B cell (primary cell): ENCODE measurements around the gene CDH12. TPM values are rescaled to one million over a fixed set of nuclear protein-coding genes. Genes with fewer than 3 reads are reported as not detected.

Source experiments
- ATAC-seq: fragments of 200-7000 bp; cut with Tn5 transposase; one replicate; pipeline ENCODE4 v1.10.0; 2021; ENCODE audit warnings: low read depth, mild to moderate bottlenecking, moderate number of reproducible peaks, moderate library complexity
- CTCF ChIA-PET: fragments of 350-600 bp; sonication (Branson Sonifier 250); formaldehyde crosslinking; loops from one replicate; lab custom pipeline; 2021; ENCODE audit warnings: antibody characterized with exemption, inconsistent platforms; lab: Charles Lee
- POLR2A ChIA-PET: fragments of 350-600 bp; sonication (Branson Sonifier 250); formaldehyde crosslinking; loops from one replicate; lab custom pipeline; 2021; ENCODE audit warnings: antibody characterized with exemption; lab: Charles Lee
- DNase-seq: peaks from one replicate; pipeline ENCODE4 v3.0.0; 2013
- H2AFZ ChIP-seq: 2 replicates; pipeline ENCODE4 v1.6.1; 2012; ENCODE audit warnings: mild to moderate bottlenecking, low read depth, low read length; ENCODE audit not compliant: insufficient read depth, poor library complexity, severe bottlenecking
- H3K27ac ChIP-seq, 2 donors: 1 replicate in 1 of 2; 2 replicates in 1 of 2; pipeline ENCODE4 v1.5.1; 2012 to 2013; ENCODE audit warnings: low read length in 2 of 2, mild to moderate bottlenecking in 2 of 2, moderate library complexity in 1 of 2
- H3K27me3 ChIP-seq, 4 experiments: fragments of 200-600 bp in 1 of 4; sonication (generic) in 1 of 4; replicated peaks in 1 of 4; 1 replicate in 2 of 4; 2 replicates in 2 of 4; pipeline versions ENCODE4 v1.6.1 to v1.7.0; 2013 to 2016; ENCODE audit warnings: low read length in 3 of 4, mild to moderate bottlenecking in 2 of 4, mixed read lengths in 1 of 4, moderate library complexity in 1 of 4; ENCODE audit not compliant: insufficient read depth in 4 of 4, control insufficient read depth in 3 of 4; ENCODE audit errors: control extremely low read depth in 1 of 4
- H3K36me3 ChIP-seq, 2 experiments: replicated peaks in 1 of 2; 1 replicate in 1 of 2; 2 replicates in 1 of 2; pipeline versions ENCODE4 v1.6.1 to v1.7.1; 2013; ENCODE audit warnings: low read length in 1 of 2; ENCODE audit not compliant: insufficient read depth in 2 of 2, control insufficient read depth in 1 of 2; ENCODE audit errors: control extremely low read depth in 1 of 2, extremely low read depth in 1 of 2
- H3K4me1 ChIP-seq, 2 donors: fragments of 200-600 bp in 1 of 2; sonication (generic) in 1 of 2; 1 replicate in 1 of 2; 2 replicates in 1 of 2; pipeline versions ENCODE4 v1.5.1 to v1.6.1; 2013 to 2017; ENCODE audit warnings: low read length in 2 of 2; ENCODE audit not compliant: control insufficient read depth in 2 of 2, insufficient read depth in 2 of 2
- H3K4me2 ChIP-seq: replicated peaks from 2 replicates; pipeline ENCODE3; 2012; ENCODE audit warnings: mild to moderate bottlenecking, low read depth, low read length; ENCODE audit not compliant: poor library complexity, severe bottlenecking
- H3K4me3 ChIP-seq, 5 experiments: fragments of 200-600 bp in 1 of 5; sonication (generic) in 1 of 5; 1 replicate in 3 of 5; 2 replicates in 2 of 5; pipeline versions ENCODE4 v1.5.1 to v1.7.0; 2011 to 2016; ENCODE audit warnings: low read length in 4 of 5, mild to moderate bottlenecking in 4 of 5, low read depth in 2 of 5, control low read depth in 1 of 5, moderate library complexity in 1 of 5; ENCODE audit not compliant: insufficient read depth in 1 of 5; ENCODE audit errors: control extremely low read depth in 1 of 5, extremely low read depth in 1 of 5
- H3K79me2 ChIP-seq: fragments of 200-600 bp; sonication (generic); one replicate; pipeline ENCODE4 v1.6.0; 2016; ENCODE audit warnings: low read length; ENCODE audit not compliant: control insufficient read depth, insufficient read depth
- H3K9ac ChIP-seq: fragments of 200-600 bp; sonication (generic); 2 replicates; pipeline ENCODE4 v1.6.1; 2017; ENCODE audit warnings: mild to moderate bottlenecking, low read length, moderate library complexity
- H3K9me3 ChIP-seq, 3 donors: one replicate each; pipeline versions ENCODE4 v1.6.1 to v1.7.1; 2013; ENCODE audit warnings: low read length in 2 of 3; ENCODE audit not compliant: control insufficient read depth in 2 of 3, insufficient read depth in 1 of 3; ENCODE audit errors: control extremely low read depth in 1 of 3
- H4K20me1 ChIP-seq: 2 replicates; pipeline ENCODE4 v1.6.0; 2012; ENCODE audit warnings: mild to moderate bottlenecking, low read length; ENCODE audit not compliant: insufficient read depth, control insufficient read depth, poor library complexity, severe bottlenecking
- H3K27ac Mint-ChIP-seq: one replicate; pipeline ENCODE4 v1.8.0; 2021; ENCODE audit warnings: mixed read lengths
- H3K27me3 Mint-ChIP-seq: one replicate; pipeline ENCODE4 v1.8.0; 2021; ENCODE audit warnings: mixed read lengths
- H3K4me1 Mint-ChIP-seq: one replicate; pipeline ENCODE4 v1.8.0; 2021; ENCODE audit warnings: mixed read lengths
- H3K4me3 Mint-ChIP-seq: one replicate; pipeline ENCODE4 v1.8.0; 2021; ENCODE audit warnings: mixed read lengths
- H3K9me3 Mint-ChIP-seq: one replicate; pipeline ENCODE4 v1.8.0; 2022; ENCODE audit warnings: mixed read lengths; ENCODE audit not compliant: insufficient read depth
- EZH2 ChIP-seq: IDR thresholded peaks from 2 replicates; pipeline ENCODE4 v1.6.1; 2012; ENCODE audit warnings: borderline replicate concordance, low read depth, mild to moderate bottlenecking, moderate library complexity, low read length; ENCODE audit not compliant: insufficient read depth, poor library complexity, severe bottlenecking
- WGBS: methylation state at CpG from one replicate; pipeline ENCODE4 v1.1.5; 2013; ENCODE audit warnings: missing lambda C conversion rate; ENCODE audit not compliant: insufficient coverage; 5-methylcytosine and 5-hydroxymethylcytosine counted together
- intact Hi-C: fragments of 100-400 bp; cut with micrococcal nuclease; formaldehyde crosslinking; loops from one replicate; pipeline ENCODE4 v1.10.0; 2022
- polyA plus RNA-seq: library from polyadenylated mRNA; depleted of rRNA; stranded (reverse); fragments of >200 nt; gene quantifications from 2 replicates; pipeline ENCODE4 v1.2.3, GENCODE V29; 2012
- total RNA-seq, 2 donors: library from RNA; stranded (reverse); fragments of 120-200 nt in 1 of 2; gene quantifications; 1 replicate in 1 of 2; 2 replicates in 1 of 2; pipeline versions ENCODE4 v1.2.3 to v1.2.4, GENCODE V29; 2013 to 2022
- TF ChIP-seq, protein P1 (sequence below): fragments of 200-600 bp; IDR thresholded peaks from one replicate; pipeline ENCODE4 v1.8.0; 2022; ENCODE audit warnings: antibody characterized with exemption, mild to moderate bottlenecking

Gene CDH12
- total and polyA plus RNA-seq, 2 donors (not counting 1 experiment from before 2014, with no cell fraction given): not detected

DNA sequence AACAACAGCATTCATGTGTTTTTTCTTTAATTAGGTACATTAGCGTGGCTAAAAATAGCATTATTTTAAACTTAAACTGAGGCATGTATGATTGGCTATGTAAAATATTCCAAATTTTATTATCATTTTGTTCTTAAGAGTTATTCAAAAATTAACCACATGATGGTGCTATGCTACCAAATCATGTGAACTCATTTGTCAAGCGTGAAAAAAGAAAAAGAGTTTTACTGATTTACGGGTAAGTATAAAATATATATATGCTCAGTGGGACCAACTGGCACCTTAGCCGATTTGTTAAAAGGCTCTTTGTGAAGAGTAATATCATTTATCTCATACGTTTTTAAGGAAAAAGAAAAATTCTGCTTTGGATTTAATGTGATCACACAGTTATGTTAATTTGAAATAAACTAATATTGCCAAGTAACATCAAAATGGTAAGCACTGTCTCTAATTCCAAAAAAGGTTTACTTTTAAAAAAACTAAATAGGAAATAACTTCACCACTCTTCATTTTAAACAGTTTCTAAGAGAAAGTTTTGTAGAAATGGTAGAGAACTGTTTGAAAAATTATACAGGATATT, 1042.3 kb downstream of the CDH12 start:
- intact Hi-C loops: no loop called here
- Mint-ChIP-seq H3K4me3 (no peak overlapping the region), H3K27me3 (no peaks in the 10 kb centered on the region), H3K27ac (no peak overlapping the region), H3K4me1 (peaks cover 3% of the 10 kb centered on the region), H3K9me3 (no peaks in the 10 kb centered on the region)
- Histone ChIP-seq H3K36me3 (no peaks in the 10 kb centered on the region), H3K27ac (no peak overlapping the region), H4K20me1 (no peaks in the 10 kb centered on the region), H2AFZ (no peak overlapping the region), H3K27me3 (no peaks in the 10 kb centered on the region), H3K79me2 (no peaks in the 10 kb centered on the region), H3K4me2 (no peak overlapping the region), H3K9ac (no peak overlapping the region), H3K4me1 (no peaks in the 10 kb centered on the region), H3K4me3 (no peak overlapping the region), H3K9me3 (no peaks in the 10 kb centered on the region)
- TF ChIP-seq EZH2: no peak
- TF ChIP-seq, protein P1, sequence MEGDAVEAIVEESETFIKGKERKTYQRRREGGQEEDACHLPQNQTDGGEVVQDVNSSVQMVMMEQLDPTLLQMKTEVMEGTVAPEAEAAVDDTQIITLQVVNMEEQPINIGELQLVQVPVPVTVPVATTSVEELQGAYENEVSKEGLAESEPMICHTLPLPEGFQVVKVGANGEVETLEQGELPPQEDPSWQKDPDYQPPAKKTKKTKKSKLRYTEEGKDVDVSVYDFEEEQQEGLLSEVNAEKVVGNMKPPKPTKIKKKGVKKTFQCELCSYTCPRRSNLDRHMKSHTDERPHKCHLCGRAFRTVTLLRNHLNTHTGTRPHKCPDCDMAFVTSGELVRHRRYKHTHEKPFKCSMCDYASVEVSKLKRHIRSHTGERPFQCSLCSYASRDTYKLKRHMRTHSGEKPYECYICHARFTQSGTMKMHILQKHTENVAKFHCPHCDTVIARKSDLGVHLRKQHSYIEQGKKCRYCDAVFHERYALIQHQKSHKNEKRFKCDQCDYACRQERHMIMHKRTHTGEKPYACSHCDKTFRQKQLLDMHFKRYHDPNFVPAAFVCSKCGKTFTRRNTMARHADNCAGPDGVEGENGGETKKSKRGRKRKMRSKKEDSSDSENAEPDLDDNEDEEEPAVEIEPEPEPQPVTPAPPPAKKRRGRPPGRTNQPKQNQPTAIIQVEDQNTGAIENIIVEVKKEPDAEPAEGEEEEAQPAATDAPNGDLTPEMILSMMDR: peak; percentile 43
- CTCF ChIA-PET: no interaction called here
- DNase-seq: peak; percentile 14
- POLR2A ChIA-PET: no interaction called here
- no CpG with 5 or more reads among the region's 5 CpGs for WGBS
- ATAC-seq: no peak

DNA sequence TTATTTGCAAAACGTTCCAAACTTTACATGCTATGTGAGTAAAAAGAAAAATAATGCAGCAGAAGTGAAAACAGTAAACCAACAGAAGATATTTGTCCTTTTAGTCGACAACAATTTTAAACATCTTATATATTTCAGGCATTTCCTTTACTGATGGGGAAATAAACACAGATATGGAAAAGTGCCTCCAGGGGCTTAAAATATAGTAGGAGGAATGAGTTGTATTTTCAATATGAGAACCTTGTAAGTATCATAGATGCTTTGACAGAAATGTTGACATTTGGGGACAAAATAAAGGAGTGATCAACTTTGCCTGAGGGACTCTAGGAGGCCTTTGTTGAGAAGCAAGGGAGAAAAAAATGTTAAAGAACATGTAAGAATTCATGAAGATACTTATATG, 1043.5 kb downstream of the CDH12 start:
- Mint-ChIP-seq H3K27me3 (no peaks in the 10 kb centered on the region), H3K4me1 (peaks cover 3% of the 10 kb centered on the region)
- intact Hi-C loops: no loop called here

More for the DNA sequence above, 1043.5 kb downstream of the CDH12 start:
- Histone ChIP-seq H3K27ac (no peak overlapping the region), H3K27me3 (no peaks in the 10 kb centered on the region), H3K9ac (no peak overlapping the region), H3K79me2 (no peaks in the 10 kb centered on the region), H3K36me3 (no peaks in the 10 kb centered on the region), H4K20me1 (no peaks in the 10 kb centered on the region), H3K4me3 (no peak overlapping the region), H2AFZ (no peak overlapping the region), H3K9me3 (no peaks in the 10 kb centered on the region), H3K4me1 (no peaks in the 10 kb centered on the region), H3K4me2 (no peak overlapping the region)
- TF ChIP-seq, protein P1: no peak
- TF ChIP-seq EZH2: no peak
- H3K4me3 Mint-ChIP-seq: no peak overlapping the region
- H3K27ac Mint-ChIP-seq: no peak overlapping the region
- POLR2A ChIA-PET: no interaction called here
- no CpG with 5 or more reads among the region's 2 CpGs for WGBS
- no peaks in the 10 kb centered on the region for H3K9me3 Mint-ChIP-seq
- ATAC-seq: no peak
- no peak for DNase-seq
- CTCF ChIA-PET: no interaction called here
